Gastroesophageal sphincter (tissue), 4 donors: ENCODE results near the gene PVALB. TPM values are rescaled to one million over a fixed set of nuclear protein-coding genes. Genes with fewer than 3 reads are reported as not detected.

Experiments
- ATAC-seq: fragments of 150-250 bp; one replicate; pipeline ENCODE4 v1.9.1; 2016; ENCODE audit warnings: mild to moderate bottlenecking, moderate library complexity
- H3K27ac ChIP-seq, 4 donors: fragments of 200-600 bp; sonication (generic) in 3 of 4; 1 replicate in 3 of 4; 2 replicates in 1 of 4; pipeline ENCODE4 v1.5.1; 2016 to 2019
- H3K27me3 ChIP-seq: fragments of 200-600 bp; sonication (generic); one replicate; pipeline ENCODE4 v1.5.1; 2019
- H3K36me3 ChIP-seq, 2 donors: fragments of 200-600 bp; sonication (generic); one replicate each; pipeline ENCODE4 v1.5.1; 2019; ENCODE audit warnings: control low read depth in 1 of 2
- H3K4me1 ChIP-seq, 3 donors: fragments of 200-600 bp; sonication (generic); 1 replicate in 2 of 3; 2 replicates in 1 of 3; pipeline ENCODE4 v1.5.1; 2016 to 2019; ENCODE audit warnings: control low read depth in 2 of 3
- H3K4me3 ChIP-seq, 2 donors: fragments of 200-600 bp; sonication (generic); one replicate each; pipeline ENCODE4 v1.5.1; 2019; ENCODE audit warnings: mild to moderate bottlenecking in 1 of 2, moderate library complexity in 1 of 2
- H3K9me3 ChIP-seq, 3 donors: fragments of 200-600 bp; sonication (generic); one replicate each; pipeline ENCODE4 v1.5.1; 2017 to 2019; ENCODE audit warnings: control low read depth in 2 of 3
- EP300 ChIP-seq: sonication (generic); formaldehyde crosslinking; IDR thresholded peaks from one replicate; pipeline ENCODE4 v1.6.1; 2017; ENCODE audit warnings: antibody characterized with exemption, mild to moderate bottlenecking
- POLR2A ChIP-seq, 2 donors: fragments of 450-650 bp; IDR thresholded peaks; one replicate each; pipeline ENCODE4 v1.6.1; 2017; ENCODE audit warnings: antibody characterized with exemption in 2 of 2, mild to moderate bottlenecking in 2 of 2, moderate library complexity in 1 of 2
- POLR2AphosphoS5 ChIP-seq: sonication (generic); formaldehyde crosslinking; IDR thresholded peaks from one replicate; pipeline ENCODE4 v1.6.1; 2017; ENCODE audit warnings: antibody characterized with exemption
- WGBS, 2 donors: methylation state at CpG; one replicate each; pipeline ENCODE4 v1.1.5; 2018; ENCODE audit warnings: low coverage in 1 of 2; 5-methylcytosine and 5-hydroxymethylcytosine counted together
- total RNA-seq, 4 donors: library from RNA; depleted of rRNA; stranded (reverse); fragments of >200 nt; gene quantifications; one replicate each; pipeline ENCODE4 v1.1.0, GENCODE V29; 2016
- TF ChIP-seq, protein P1 (sequence below), 4 experiments: fragments of 200-600 bp in 2 of 4; fragments of 450-650 bp in 2 of 4; sonication (generic) in 1 of 4; IDR thresholded peaks; one replicate each; pipeline ENCODE4 v1.5.1; 2017 to 2019; ENCODE audit warnings: antibody characterized with exemption in 4 of 4, mild to moderate bottlenecking in 2 of 4, moderate library complexity in 2 of 4

The PVALB gene
- total RNA-seq, 4 donors from 2014 or later: not detected

DNA sequence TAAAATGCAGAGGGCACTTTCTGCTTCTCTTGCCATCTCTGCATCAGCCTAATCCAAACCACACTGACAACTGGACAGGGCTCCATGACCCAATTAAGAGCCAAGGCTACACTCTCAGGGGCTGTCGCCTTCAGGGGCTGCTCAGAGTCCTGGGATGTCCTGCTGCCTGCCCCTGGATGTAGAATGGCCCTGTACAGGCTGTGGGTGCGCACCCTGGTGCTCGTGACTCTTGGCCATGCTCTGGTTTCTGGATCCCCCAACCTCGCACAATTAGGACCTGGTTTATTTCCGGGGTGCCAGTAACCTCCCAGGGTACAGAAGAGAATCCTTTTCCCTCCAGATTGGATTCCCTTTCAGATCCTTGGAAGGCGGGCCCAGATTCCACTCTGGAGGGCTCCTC, 52.2 kb downstream of the PVALB start:
- Histone ChIP-seq H3K9me3 (no peaks in the 10 kb centered on the region), H3K27me3 (no peaks in the 10 kb centered on the region), H3K4me1 (peaks cover 0 to 34% (median 0%) of the 10 kb centered on the region in 3 donors), H3K27ac (no peak overlapping the region), H3K36me3 (peaks cover 0 to 36% of the 10 kb centered on the region in 2 donors), H3K4me3 (no peak overlapping the region)
- TF ChIP-seq POLR2A (IDR thresholded peaks at IDR 0.05) (no peak), POLR2AphosphoS5 (no peak), EP300 (no peak)
- TF ChIP-seq, protein P1, sequence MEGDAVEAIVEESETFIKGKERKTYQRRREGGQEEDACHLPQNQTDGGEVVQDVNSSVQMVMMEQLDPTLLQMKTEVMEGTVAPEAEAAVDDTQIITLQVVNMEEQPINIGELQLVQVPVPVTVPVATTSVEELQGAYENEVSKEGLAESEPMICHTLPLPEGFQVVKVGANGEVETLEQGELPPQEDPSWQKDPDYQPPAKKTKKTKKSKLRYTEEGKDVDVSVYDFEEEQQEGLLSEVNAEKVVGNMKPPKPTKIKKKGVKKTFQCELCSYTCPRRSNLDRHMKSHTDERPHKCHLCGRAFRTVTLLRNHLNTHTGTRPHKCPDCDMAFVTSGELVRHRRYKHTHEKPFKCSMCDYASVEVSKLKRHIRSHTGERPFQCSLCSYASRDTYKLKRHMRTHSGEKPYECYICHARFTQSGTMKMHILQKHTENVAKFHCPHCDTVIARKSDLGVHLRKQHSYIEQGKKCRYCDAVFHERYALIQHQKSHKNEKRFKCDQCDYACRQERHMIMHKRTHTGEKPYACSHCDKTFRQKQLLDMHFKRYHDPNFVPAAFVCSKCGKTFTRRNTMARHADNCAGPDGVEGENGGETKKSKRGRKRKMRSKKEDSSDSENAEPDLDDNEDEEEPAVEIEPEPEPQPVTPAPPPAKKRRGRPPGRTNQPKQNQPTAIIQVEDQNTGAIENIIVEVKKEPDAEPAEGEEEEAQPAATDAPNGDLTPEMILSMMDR (IDR thresholded peaks at IDR 0.05): no peak
- WGBS, 2 donors: 40 to 94% methylated on average over 1 to 2 of the region's 6 CpGs
- ATAC-seq: no peak

DNA sequence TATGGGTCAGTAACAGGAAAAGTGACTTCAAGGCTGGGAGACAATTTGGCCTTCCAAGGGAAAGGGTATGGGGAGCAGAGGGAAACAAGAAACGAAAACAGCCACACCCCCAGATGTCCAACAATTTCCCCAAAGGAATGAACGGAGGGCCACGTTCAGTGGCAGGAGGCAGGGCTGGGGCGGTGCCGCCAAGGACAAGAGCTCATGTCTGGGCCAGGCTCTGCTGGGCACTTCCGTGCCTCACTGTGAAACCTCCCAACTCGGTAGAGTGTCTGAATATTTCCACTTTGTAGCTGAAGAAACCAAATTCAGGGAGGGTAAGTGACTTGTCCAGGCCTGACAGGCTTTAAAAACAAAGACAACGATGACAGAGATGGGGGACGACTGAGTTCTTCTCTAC, 52.8 kb downstream of the PVALB start:
- TF ChIP-seq EP300: no peak
- TF ChIP-seq POLR2AphosphoS5: no peak
- peaks cover 0 to 34% (median 0%) of the 10 kb centered on the region in 3 donors for H3K4me1 ChIP-seq
- H3K27ac ChIP-seq: no peak overlapping the region
- peaks cover 0 to 36% of the 10 kb centered on the region in 2 donors for H3K36me3 ChIP-seq
- H3K27me3 ChIP-seq: no peaks in the 10 kb centered on the region
- ATAC-seq: no peak
- H3K9me3 ChIP-seq: no peaks in the 10 kb centered on the region
- no peak overlapping the region for H3K4me3 ChIP-seq
- WGBS, 2 donors: 70 to 87% methylated on average over 2 to 9 of the region's 9 CpGs

DNA sequence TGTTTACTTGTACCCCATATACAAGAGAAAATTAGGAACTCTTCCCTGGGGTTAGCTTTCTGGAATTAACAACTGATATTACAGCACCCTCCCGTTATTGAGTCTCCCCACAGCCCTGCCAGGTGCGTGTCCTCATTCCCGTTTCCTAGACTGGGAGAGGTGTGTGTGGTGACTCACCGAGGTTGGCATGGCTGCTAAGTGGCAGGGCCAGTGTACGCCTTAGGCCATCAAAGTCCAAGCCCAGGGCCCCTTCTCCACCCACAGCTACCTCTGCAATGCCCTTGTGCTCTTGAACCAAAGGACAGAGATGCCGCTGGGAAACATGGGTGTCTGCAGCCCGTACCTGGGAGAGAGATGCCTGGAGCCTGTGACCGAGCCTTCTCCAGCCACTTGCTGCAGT, 53.3 kb downstream of the PVALB start:
- Histone ChIP-seq H3K36me3 (peaks cover 0 to 36% of the 10 kb centered on the region in 2 donors), H3K27me3 (no peaks in the 10 kb centered on the region), H3K9me3 (no peaks in the 10 kb centered on the region), H3K4me3 (no peak overlapping the region), H3K4me1 (peaks cover 0 to 34% (median 0%) of the 10 kb centered on the region in 3 donors), H3K27ac (peak overlapping the region in 1 of 4 donors; percentile 59)
- TF ChIP-seq POLR2AphosphoS5 (no peak), POLR2A (IDR thresholded peaks at IDR 0.05) (no peak), EP300 (no peak)
- TF ChIP-seq, protein P1 (IDR thresholded peaks at IDR 0.05): no peak
- no peak for ATAC-seq
- WGBS, 2 donors: 73 to 100% methylated on average over 3 of the region's 8 CpGs

DNA sequence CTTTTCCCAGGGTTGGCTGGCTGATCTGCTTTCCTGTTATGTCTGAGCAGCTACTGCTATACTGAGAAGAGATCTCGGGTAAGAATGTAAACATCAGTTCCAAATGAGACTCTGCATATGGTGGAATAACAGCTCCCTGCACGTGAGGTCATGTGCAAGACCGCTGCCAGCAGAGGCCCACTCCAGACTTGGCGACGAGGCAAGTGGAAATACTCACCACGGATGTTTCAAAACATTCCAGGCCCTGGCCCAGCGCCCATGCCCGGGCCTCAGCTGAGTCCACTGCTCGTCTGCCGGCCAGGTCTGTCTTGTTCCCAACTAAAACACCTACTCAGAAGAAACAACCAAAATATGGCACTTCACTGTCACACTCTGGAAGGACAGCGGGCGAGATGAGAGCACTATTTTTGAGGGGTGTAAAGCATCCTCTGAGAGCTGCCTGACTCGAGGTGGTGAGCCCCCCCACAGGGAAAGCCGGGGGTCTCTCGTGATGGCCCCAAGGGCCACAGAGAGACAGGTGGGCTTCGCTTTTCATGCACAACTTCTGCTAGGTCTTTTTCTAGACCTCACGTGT, 54.1 kb downstream of the PVALB start:
- TF ChIP-seq POLR2AphosphoS5: peak; percentile 78
- no peak for TF ChIP-seq EP300
- Histone ChIP-seq H3K4me1 (peaks cover 0 to 35% (median 0%) of the 10 kb centered on the region in 3 donors), H3K27ac (peak overlapping the region in 3 of 4 donors; percentile 59 to 75 (median 70)), H3K4me3 (no peak overlapping the region), H3K36me3 (peaks cover 0 to 29% of the 10 kb centered on the region in 2 donors), H3K27me3 (no peaks in the 10 kb centered on the region), H3K9me3 (no peaks in the 10 kb centered on the region)
- peak; percentile 89 for ATAC-seq
- WGBS, 2 donors: 37 to 53% methylated on average over 2 to 10 of the region's 17 CpGs

DNA sequence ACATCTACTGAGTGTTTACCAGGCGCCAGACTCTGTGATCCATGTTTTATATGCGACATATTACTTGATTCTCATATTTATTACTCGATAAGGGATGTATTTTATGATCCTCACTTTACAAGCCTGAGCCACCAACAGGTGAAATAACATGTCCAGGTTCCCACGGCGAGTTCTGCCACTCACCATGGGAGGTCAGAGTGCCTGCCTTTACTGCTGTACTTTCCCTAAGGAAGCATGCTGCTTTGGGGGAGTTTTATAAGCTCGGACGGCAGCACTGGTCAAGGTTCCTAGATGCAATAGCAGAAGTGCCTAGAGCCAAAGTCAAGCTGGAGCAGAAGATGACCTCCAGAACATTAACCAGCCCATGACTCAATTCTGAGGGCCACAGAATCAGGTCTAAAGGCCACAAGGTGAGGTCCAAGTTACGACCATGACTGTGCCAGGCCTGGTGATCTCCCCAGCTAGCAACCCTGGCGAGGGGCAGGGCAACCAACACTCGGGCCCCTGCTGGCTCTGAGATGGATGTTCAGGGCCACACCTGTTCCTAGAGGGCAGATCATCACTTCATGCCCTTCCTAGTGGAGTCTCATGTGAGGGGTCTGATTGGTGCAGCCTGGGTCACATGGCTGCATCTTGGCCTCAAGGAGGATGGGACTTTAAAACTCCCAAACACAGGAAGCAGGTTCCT, 55.1 kb downstream of the PVALB start:
- no peak for ATAC-seq

More for the DNA sequence above, 55.1 kb downstream of the PVALB start:
- Histone ChIP-seq H3K4me1 (peaks cover 0 to 39% (median 0%) of the 10 kb centered on the region in 3 donors), H3K27ac (peak overlapping the region in 1 of 4 donors; percentile 70), H3K9me3 (no peaks in the 10 kb centered on the region), H3K4me3 (no peak overlapping the region), H3K36me3 (peaks cover 0 to 18% of the 10 kb centered on the region in 2 donors), H3K27me3 (no peaks in the 10 kb centered on the region)
- 88 to 91% methylated on average over 5 to 8 of the region's 10 CpGs for WGBS, 2 donors
- no peak for TF ChIP-seq EP300
- TF ChIP-seq POLR2AphosphoS5: no peak
- TF ChIP-seq, protein P1 (IDR thresholded peaks at IDR 0.05): no peak
- no peak for TF ChIP-seq POLR2A (IDR thresholded peaks at IDR 0.05)
